Calu3 (cell line): ENCODE results near the gene LAMA1. TPM values are rescaled to one million over a fixed set of nuclear protein-coding genes. Genes with fewer than 3 reads are reported as not detected.

Source experiments
- BruUV-seq: library from RNA; stranded (reverse); fragments of 400-500 nt; replicated peaks from 2 replicates; lab custom pipeline; 2021; lab: Mats Ljungman, UMichigan
- CTCF ChIA-PET: fragments of 300-600 bp; sonication (Branson Sonifier 250); formaldehyde crosslinking; loops from one replicate; lab custom pipeline; 2022; ENCODE audit warnings: antibody characterized with exemption; lab: Charles Lee
- DNase-seq: peaks from one replicate; pipeline ENCODE4 v3.0.0; 2022
- H3K27ac Mint-ChIP-seq: one replicate; pipeline ENCODE4 v1.8.0; 2022; ENCODE audit warnings: mixed read lengths; ENCODE audit not compliant: unreplicated experiment
- H3K27me3 Mint-ChIP-seq: one replicate; pipeline ENCODE4 v1.8.0; 2022; ENCODE audit warnings: mixed read lengths; ENCODE audit not compliant: unreplicated experiment
- H3K36me3 Mint-ChIP-seq: one replicate; pipeline ENCODE4 v1.8.0; 2022; ENCODE audit warnings: mild to moderate bottlenecking, moderate library complexity, mixed read lengths; ENCODE audit not compliant: insufficient read depth, unreplicated experiment
- H3K4me1 Mint-ChIP-seq: one replicate; pipeline ENCODE4 v1.8.0; 2022; ENCODE audit warnings: mild to moderate bottlenecking, low read depth, mixed read lengths; ENCODE audit not compliant: unreplicated experiment
- H3K4me3 Mint-ChIP-seq: one replicate; pipeline ENCODE4 v1.8.0; 2022; ENCODE audit warnings: mild to moderate bottlenecking, low read depth, moderate library complexity, mixed read lengths; ENCODE audit not compliant: unreplicated experiment
- H3K9me3 Mint-ChIP-seq: one replicate; pipeline ENCODE4 v1.8.0; 2022; ENCODE audit warnings: low read depth, mixed read lengths; ENCODE audit not compliant: unreplicated experiment
- CTCF ChIP-seq: fragments of 200-600 bp; IDR thresholded peaks from one replicate; pipeline ENCODE4 v1.8.0; 2022; ENCODE audit warnings: antibody characterized with exemption; ENCODE audit not compliant: unreplicated experiment
- intact Hi-C: fragments of 100-400 bp; cut with micrococcal nuclease; formaldehyde crosslinking; loops from one replicate; pipeline ENCODE4 v1.10.0; 2022; ENCODE audit not compliant: unreplicated experiment
- total RNA-seq: library from RNA; stranded (reverse); gene quantifications from 2 replicates; pipeline ENCODE4 v1.2.3, GENCODE V29; 2022

Gene LAMA1
- total RNA-seq, 1 experiment from 2014 or later = not detected

GRCh38 chr18:7082671-7083070, 34.9 kb downstream of the LAMA1 start:
- no peak overlapping the region for H3K4me3 Mint-ChIP-seq
- H3K27ac Mint-ChIP-seq = no peak overlapping the region
- no peaks in the 10 kb centered on the region for H3K36me3 Mint-ChIP-seq
- no TSS peak for BruUV-seq
- CTCF ChIA-PET = interaction anchor here (0.5 kb wide), 1 partner anchor 14 kb away, joined by 5 read pairs; no protein-coding TSS in a partner anchor
- no peaks in the 10 kb centered on the region for H3K4me1 Mint-ChIP-seq
- no peak for TF ChIP-seq CTCF
- no peaks in the 10 kb centered on the region for H3K9me3 Mint-ChIP-seq
- DNase-seq = no peak
- H3K27me3 Mint-ChIP-seq = peaks cover 35% of the 10 kb centered on the region
- intact Hi-C loops = no loop called here

GRCh38 chr18:7079231-7079630, 38.4 kb downstream of the LAMA1 start:
- no peak for TF ChIP-seq CTCF
- Mint-ChIP-seq H3K4me1 (no peaks in the 10 kb centered on the region), H3K27me3 (peaks cover 18% of the 10 kb centered on the region), H3K9me3 (no peaks in the 10 kb centered on the region), H3K36me3 (no peaks in the 10 kb centered on the region), H3K4me3 (no peak overlapping the region), H3K27ac (no peak overlapping the region)
- CTCF ChIA-PET = no interaction called here
- intact Hi-C loops = no loop called here
- BruUV-seq = no TSS peak
- no peak for DNase-seq

GRCh38 chr18:7072593-7072992, 45.0 kb downstream of the LAMA1 start:
- no peak overlapping the region for H3K4me3 Mint-ChIP-seq
- H3K36me3 Mint-ChIP-seq = no peaks in the 10 kb centered on the region
- CTCF ChIA-PET = no interaction called here
- H3K27ac Mint-ChIP-seq = no peak overlapping the region
- H3K4me1 Mint-ChIP-seq = no peaks in the 10 kb centered on the region
- intact Hi-C loops = no loop called here
- no peaks in the 10 kb centered on the region for H3K9me3 Mint-ChIP-seq
- peaks cover 17% of the 10 kb centered on the region for H3K27me3 Mint-ChIP-seq
- no peak for TF ChIP-seq CTCF
- no peak for DNase-seq
- BruUV-seq = no TSS peak

- Mint-ChIP-seq H3K9me3 (no peaks in the 10 kb centered on the region), H3K36me3 (no peaks in the 10 kb centered on the region), H3K4me1 (no peaks in the 10 kb centered on the region), H3K27ac (no peak overlapping the region), H3K27me3 (peaks cover 17% of the 10 kb centered on the region), H3K4me3 (no peak overlapping the region)
- CTCF ChIA-PET = no interaction called here
- no TSS peak for BruUV-seq
- no peak for DNase-seq
- no peak for TF ChIP-seq CTCF
- intact Hi-C loops = no loop called here
These were observed 46.0 kb downstream of the LAMA1 start for GRCh38 chr18:7071600-7071999.
